Smooth muscle cell (in vitro differentiated cells): ENCODE data around the gene P2RX5. TPM values are rescaled to one million over a fixed set of nuclear protein-coding genes. Genes with fewer than 3 reads are reported as not detected.
"Not testable (repeated sequence)": the region's sequence is repeated elsewhere in the genome, so short reads cannot be mapped to it uniquely, and the experiment has no call there.

Experiments
- DNase-seq: peaks from one replicate; lab custom pipeline; 2025; ENCODE audit not compliant: unreplicated experiment; lab: John Stamatoyannopoulos, UW
- H2AFZ ChIP-seq: fragments of 200-600 bp; sonication (generic); 2 replicates; pipeline ENCODE4 v1.6.0; 2016; ENCODE audit warnings: antibody characterized with exemption, low read depth, mild to moderate bottlenecking
- H3F3A ChIP-seq: fragments of 200-600 bp; sonication (generic); 2 replicates; pipeline ENCODE4 v1.6.0; 2017; ENCODE audit warnings: antibody characterized with exemption, low read depth
- H3K27ac ChIP-seq: fragments of 200-600 bp; sonication (generic); 2 replicates; pipeline ENCODE4 v1.5.1; 2016; ENCODE audit warnings: low read depth, mild to moderate bottlenecking
- H3K27me3 ChIP-seq: fragments of 200-600 bp; sonication (generic); 2 replicates; pipeline ENCODE4 v1.6.1; 2016; ENCODE audit warnings: low read depth, mild to moderate bottlenecking
- H3K36me3 ChIP-seq: fragments of 200-600 bp; sonication (generic); 2 replicates; pipeline ENCODE4 v1.5.1; 2016; ENCODE audit warnings: low read depth
- H3K4me1 ChIP-seq: fragments of 200-600 bp; sonication (generic); 2 replicates; pipeline ENCODE4 v1.5.1; 2016; ENCODE audit warnings: low read depth
- H3K4me2 ChIP-seq: fragments of 200-600 bp; sonication (generic); 2 replicates; pipeline ENCODE4 v1.6.0; 2016; ENCODE audit warnings: mild to moderate bottlenecking
- H3K4me3 ChIP-seq: fragments of 200-600 bp; sonication (generic); 2 replicates; pipeline ENCODE4 v1.5.1; 2016; ENCODE audit warnings: mild to moderate bottlenecking
- H3K79me2 ChIP-seq: fragments of 200-600 bp; sonication (generic); 2 replicates; pipeline ENCODE4 v1.6.0; 2016; ENCODE audit warnings: low read depth, mild to moderate bottlenecking
- H3K9ac ChIP-seq: fragments of 200-600 bp; sonication (generic); 2 replicates; pipeline ENCODE4 v1.6.0; 2016; ENCODE audit warnings: low read depth
- H3K9me3 ChIP-seq: fragments of 200-600 bp; sonication (generic); replicated peaks from 2 replicates; pipeline ENCODE4 v1.5.1; 2016; ENCODE audit warnings: low read depth
- H4K20me1 ChIP-seq: fragments of 200-600 bp; sonication (generic); 2 replicates; pipeline ENCODE4 v1.6.0; 2016; ENCODE audit warnings: low read depth
- WGBS: methylation state at CpG from one replicate; pipeline ENCODE4 v1.1.7; 2016; ENCODE audit warnings: low lambda C conversion rate; 5-methylcytosine and 5-hydroxymethylcytosine counted together
- polyA plus RNA-seq: library from polyadenylated mRNA; unstranded; fragments of >200 nt; fragmentation: Nextera tagmentation; extraction: Ambion mirVana; gene quantifications from 2 replicates; pipeline ENCODE4 v1.2.1, GENCODE V29; 2016
- total RNA-seq: library from RNA; depleted of rRNA; stranded (reverse); fragments of >200 nt; gene quantifications from 2 replicates; pipeline ENCODE4 v1.2.3, GENCODE V29; 2014
- TF ChIP-seq, protein P1 (sequence below): fragments of 200-600 bp; sonication (generic); IDR thresholded peaks from 2 replicates; pipeline ENCODE4 v1.5.1; 2017; ENCODE audit warnings: borderline replicate concordance, mild to moderate bottlenecking, antibody characterized with exemption; ENCODE audit not compliant: insufficient read depth, poor library complexity, severe bottlenecking

P2RX5 gene
- total and polyA plus RNA-seq, 2 experiments from 2014 or later = not detected

DNA sequence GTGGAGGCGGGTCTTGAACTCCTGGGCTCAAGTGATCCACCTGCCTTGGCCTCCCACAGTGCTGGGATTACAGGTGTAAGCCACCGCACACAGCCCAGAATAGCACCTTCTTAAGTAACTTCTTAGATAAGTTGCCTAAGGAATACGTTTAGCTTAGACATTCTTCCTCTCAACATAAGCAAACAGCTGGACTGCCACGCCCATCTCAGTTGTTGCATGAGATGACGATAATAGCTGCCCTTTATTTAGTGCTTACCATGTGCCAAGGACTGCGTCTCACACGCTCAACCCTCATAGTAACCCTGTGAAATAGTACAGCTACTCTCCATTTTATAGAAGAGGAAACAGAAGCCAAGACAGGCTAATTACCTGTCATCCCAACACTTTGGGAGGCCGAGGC, 39.6 kb upstream of the P2RX5 start:
- Histone ChIP-seq H3K4me2 (no peak overlapping the region), H3K4me3 (no peak overlapping the region), H3K4me1 (peaks cover 10% of the 10 kb centered on the region), H3F3A (peaks cover 3% of the 10 kb centered on the region), H3K27ac (no peak overlapping the region), H3K27me3 (no peaks in the 10 kb centered on the region), H3K79me2 (no peaks in the 10 kb centered on the region), H3K9ac (no peak overlapping the region), H3K36me3 (no peaks in the 10 kb centered on the region), H4K20me1 (no peaks in the 10 kb centered on the region), H3K9me3 (no peaks in the 10 kb centered on the region), H2AFZ (no peak overlapping the region)
- whole genome bisulfite sequencing = 96% methylated on average over 8 of the region's 8 CpGs
- TF ChIP-seq, protein P1, sequence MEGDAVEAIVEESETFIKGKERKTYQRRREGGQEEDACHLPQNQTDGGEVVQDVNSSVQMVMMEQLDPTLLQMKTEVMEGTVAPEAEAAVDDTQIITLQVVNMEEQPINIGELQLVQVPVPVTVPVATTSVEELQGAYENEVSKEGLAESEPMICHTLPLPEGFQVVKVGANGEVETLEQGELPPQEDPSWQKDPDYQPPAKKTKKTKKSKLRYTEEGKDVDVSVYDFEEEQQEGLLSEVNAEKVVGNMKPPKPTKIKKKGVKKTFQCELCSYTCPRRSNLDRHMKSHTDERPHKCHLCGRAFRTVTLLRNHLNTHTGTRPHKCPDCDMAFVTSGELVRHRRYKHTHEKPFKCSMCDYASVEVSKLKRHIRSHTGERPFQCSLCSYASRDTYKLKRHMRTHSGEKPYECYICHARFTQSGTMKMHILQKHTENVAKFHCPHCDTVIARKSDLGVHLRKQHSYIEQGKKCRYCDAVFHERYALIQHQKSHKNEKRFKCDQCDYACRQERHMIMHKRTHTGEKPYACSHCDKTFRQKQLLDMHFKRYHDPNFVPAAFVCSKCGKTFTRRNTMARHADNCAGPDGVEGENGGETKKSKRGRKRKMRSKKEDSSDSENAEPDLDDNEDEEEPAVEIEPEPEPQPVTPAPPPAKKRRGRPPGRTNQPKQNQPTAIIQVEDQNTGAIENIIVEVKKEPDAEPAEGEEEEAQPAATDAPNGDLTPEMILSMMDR = no peak
- DNase-seq = no peak

DNA sequence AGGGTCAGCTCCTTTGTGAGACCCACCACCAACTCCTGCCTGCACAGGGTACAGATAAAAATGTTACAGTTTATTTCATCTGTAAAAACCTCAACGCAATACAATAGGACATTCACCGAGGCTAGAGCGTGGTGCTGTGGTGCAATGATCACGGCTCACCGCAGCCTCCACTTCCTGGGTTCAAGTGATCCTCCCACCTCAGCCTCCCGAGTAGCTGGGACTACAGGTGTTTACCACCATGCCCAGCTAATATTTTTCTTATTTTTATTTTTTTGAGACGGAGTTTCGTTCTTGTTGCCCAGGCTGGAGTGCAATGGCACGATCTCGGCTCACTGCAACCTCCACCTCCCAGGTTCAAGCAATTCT, 38.9 kb upstream of the P2RX5 start:
- H3K9me3 ChIP-seq, H3K4me3 ChIP-seq, DNase-seq, H3K9ac ChIP-seq, H2AFZ ChIP-seq, H3F3A ChIP-seq, H3K27me3 ChIP-seq, H4K20me1 ChIP-seq, H3K36me3 ChIP-seq, H3K79me2 ChIP-seq, H3K27ac ChIP-seq, H3K4me1 ChIP-seq, H3K4me2 ChIP-seq: not testable (repeated sequence)
- WGBS = 97% methylated on average over 10 of the region's 10 CpGs

GRCh38 chr17:3732210-3732621, 36.3 kb upstream of the P2RX5 start:
- H3K27ac ChIP-seq = no peak overlapping the region
- DNase-seq = no peak
- H3K4me1 ChIP-seq = no peaks in the 10 kb centered on the region
- no peak overlapping the region for H3K4me2 ChIP-seq
- 73% methylated on average over 9 of the region's 9 CpGs for WGBS
- H2AFZ ChIP-seq = no peak overlapping the region
- no peaks in the 10 kb centered on the region for H4K20me1 ChIP-seq
- no peaks in the 10 kb centered on the region for H3K79me2 ChIP-seq
- H3K9me3 ChIP-seq = no peaks in the 10 kb centered on the region
- no peaks in the 10 kb centered on the region for H3K27me3 ChIP-seq
- no peak overlapping the region for H3K4me3 ChIP-seq
- peaks cover 3% of the 10 kb centered on the region for H3F3A ChIP-seq
- no peaks in the 10 kb centered on the region for H3K36me3 ChIP-seq
- H3K9ac ChIP-seq = no peak overlapping the region
- TF ChIP-seq, protein P1 = no peak

DNA sequence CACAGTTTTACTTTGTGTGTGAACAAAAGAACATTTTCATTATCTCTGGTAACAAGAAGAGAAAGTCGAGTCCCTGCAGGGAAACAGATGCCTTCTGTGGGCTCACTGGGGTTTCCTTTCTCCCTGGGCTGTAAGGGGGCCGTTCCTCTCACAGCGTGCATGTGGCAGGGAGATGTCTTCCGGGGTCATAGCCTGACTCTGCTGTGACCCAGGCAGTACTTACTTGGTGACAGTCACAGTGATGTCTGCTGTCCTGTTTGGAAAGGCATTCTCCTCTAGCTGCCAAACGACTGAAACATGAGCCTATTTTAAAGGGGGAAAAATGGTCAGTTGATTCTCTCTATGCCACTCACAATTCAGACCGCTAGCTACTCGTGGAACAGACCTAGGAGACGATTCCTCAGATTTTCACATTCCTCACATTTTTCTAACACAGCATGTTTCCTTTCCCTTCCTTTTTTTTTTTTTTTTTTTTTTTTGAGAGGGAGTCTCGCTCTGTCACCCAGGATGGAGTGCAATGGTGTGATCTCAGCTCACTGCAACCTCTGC, 35.0 kb upstream of the P2RX5 start:
- no peaks in the 10 kb centered on the region for H3K36me3 ChIP-seq
- no peak overlapping the region for H3K4me2 ChIP-seq
- WGBS = 41% methylated on average over 8 of the region's 9 CpGs
- peaks cover 3% of the 10 kb centered on the region for H3F3A ChIP-seq
- H3K9me3 ChIP-seq = no peaks in the 10 kb centered on the region
- H3K79me2 ChIP-seq = no peaks in the 10 kb centered on the region
- H3K4me3 ChIP-seq = no peak overlapping the region
- H2AFZ ChIP-seq = no peak overlapping the region
- H4K20me1 ChIP-seq = no peaks in the 10 kb centered on the region
- H3K9ac ChIP-seq = no peak overlapping the region
- TF ChIP-seq, protein P1 = no peak
- H3K27ac ChIP-seq = no peak overlapping the region
- no peaks in the 10 kb centered on the region for H3K27me3 ChIP-seq
- no peaks in the 10 kb centered on the region for H3K4me1 ChIP-seq
- DNase-seq = no peak
